Upper lobe of right lung (tissue), 1 donor: ENCODE data around the gene ADRA2C. TPM values are rescaled to one million over a fixed set of nuclear protein-coding genes. Genes with fewer than 3 reads are reported as not detected.

Experiments used
- ATAC-seq: fragments of 200-7000 bp; cut with Tn5 transposase; one replicate; pipeline ENCODE4 v1.9.1; 2020; ENCODE audit warnings: mild to moderate bottlenecking, moderate library complexity
- DNase-seq: peaks from one replicate; pipeline ENCODE4 v3.0.0-alpha.2; 2020
- H3K27ac ChIP-seq: fragments of 200-600 bp; one replicate; pipeline ENCODE4 v1.8.0; 2022
- H3K27me3 ChIP-seq: fragments of 200-600 bp; one replicate; pipeline ENCODE4 v1.8.0; 2022; ENCODE audit warnings: mild to moderate bottlenecking
- H3K36me3 ChIP-seq: fragments of 200-600 bp; one replicate; pipeline ENCODE4 v1.8.0; 2022
- H3K4me1 ChIP-seq: fragments of 200-600 bp; one replicate; pipeline ENCODE4 v1.8.0; 2022
- H3K4me3 ChIP-seq: fragments of 200-600 bp; one replicate; pipeline ENCODE4 v1.8.0; 2022; ENCODE audit warnings: mild to moderate bottlenecking
- H3K9me3 ChIP-seq: fragments of 200-600 bp; one replicate; pipeline ENCODE4 v1.8.0; 2022
- CTCF ChIP-seq: fragments of 200-600 bp; IDR thresholded peaks from one replicate; pipeline ENCODE4 v1.8.0; 2022; ENCODE audit warnings: antibody characterized with exemption
- intact Hi-C: fragments of 100-400 bp; cut with DNase I; formaldehyde crosslinking; loops from one replicate; pipeline ENCODE4 v1.11.0; 2022
- total RNA-seq: library from RNA; stranded (reverse); fragmentation: NEBNext Ultra II Directional; extraction: Animal tissue kit (Norgen Biotek cat#: 25700); gene quantifications from one replicate; pipeline ENCODE4 v1.2.1, GENCODE V29; 2021
- donor health status: DM: no; HTN: yes; CAD: no; lungs with severe emphysema.

Gene ADRA2C
- total RNA-seq, 1 donor from 2014 or later: 7.3 TPM

DNA sequence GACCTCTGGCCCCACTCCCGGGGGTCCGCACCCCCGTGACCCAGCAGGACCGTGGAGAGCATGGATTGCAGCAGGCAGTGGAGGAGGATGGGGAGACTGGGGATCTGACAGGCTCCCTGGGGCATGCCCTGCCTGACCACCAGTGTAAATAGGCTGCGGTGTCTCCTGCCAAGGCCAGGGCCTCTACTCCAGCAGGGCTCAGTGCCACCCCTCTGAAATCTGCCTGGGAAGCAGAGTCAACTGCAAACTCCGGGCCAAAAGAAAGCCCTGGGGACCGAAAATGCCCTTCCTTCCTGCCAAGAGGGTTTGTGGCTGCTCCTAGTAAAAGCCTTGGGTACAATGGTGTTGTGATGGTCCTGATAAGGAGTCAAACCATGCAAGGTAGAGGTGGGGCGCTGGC lies 6.4 kb downstream of the ADRA2C start:
- Histone ChIP-seq H3K36me3 (no peaks in the 10 kb centered on the region), H3K27ac (no peak overlapping the region), H3K4me1 (no peaks in the 10 kb centered on the region), H3K27me3 (peaks cover 47% of the 10 kb centered on the region), H3K9me3 (no peaks in the 10 kb centered on the region), H3K4me3 (no peak overlapping the region)
- no peak for ATAC-seq
- DNase-seq: no peak
- intact Hi-C loops: no loop called here
- no peak for TF ChIP-seq CTCF

- DNase-seq: no peak
- H3K4me3 ChIP-seq: no peak overlapping the region
- H3K9me3 ChIP-seq: no peaks in the 10 kb centered on the region
- H3K4me1 ChIP-seq: no peaks in the 10 kb centered on the region
- no peak for TF ChIP-seq CTCF
- no peaks in the 10 kb centered on the region for H3K36me3 ChIP-seq
- intact Hi-C loops: no loop called here
- no peak overlapping the region for H3K27ac ChIP-seq
- peaks cover 38% of the 10 kb centered on the region for H3K27me3 ChIP-seq
- no peak for ATAC-seq
Measured at GRCh38 chr4:3773552-3774001, 7.4 kb downstream of the ADRA2C start.

- peaks cover 31% of the 10 kb centered on the region for H3K27me3 ChIP-seq
- DNase-seq (no peak), ATAC-seq (no peak)
- no peaks in the 10 kb centered on the region for H3K9me3 ChIP-seq
- no peaks in the 10 kb centered on the region for H3K4me1 ChIP-seq
- H3K27ac ChIP-seq: no peak overlapping the region
- TF ChIP-seq CTCF: no peak
- no peak overlapping the region for H3K4me3 ChIP-seq
- intact Hi-C loops: no loop called here
- H3K36me3 ChIP-seq: no peaks in the 10 kb centered on the region
Measured at GRCh38 chr4:3774253-3774883, 8.2 kb downstream of the ADRA2C start.

DNA sequence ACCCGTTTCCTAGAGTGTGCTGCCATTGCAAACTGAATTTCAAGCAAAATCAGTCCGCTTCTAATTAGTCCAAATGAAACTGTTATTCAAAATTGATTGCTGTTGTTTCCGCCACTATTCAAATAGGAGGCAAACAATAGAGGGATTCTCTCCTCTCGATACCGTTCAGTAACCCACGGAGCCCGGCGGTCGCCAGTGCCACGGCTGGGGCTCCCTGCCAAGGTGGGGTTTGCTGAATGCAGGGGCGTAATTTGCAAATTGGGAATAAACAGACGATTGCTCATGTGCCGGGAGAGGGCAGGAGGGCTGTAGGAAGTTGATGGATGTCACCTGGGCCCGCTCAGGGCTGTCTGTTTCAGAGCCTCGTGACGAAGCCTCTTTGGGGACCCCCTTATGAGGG lies 8.8 kb downstream of the ADRA2C start:
- H3K4me3 ChIP-seq: no peak overlapping the region
- no peaks in the 10 kb centered on the region for H3K36me3 ChIP-seq
- no peak for ATAC-seq
- intact Hi-C loops: no loop called here
- no peaks in the 10 kb centered on the region for H3K9me3 ChIP-seq
- no peak for TF ChIP-seq CTCF
- DNase-seq: no peak
- peaks cover 24% of the 10 kb centered on the region for H3K27me3 ChIP-seq
- H3K4me1 ChIP-seq: no peaks in the 10 kb centered on the region
- H3K27ac ChIP-seq: no peak overlapping the region

DNA sequence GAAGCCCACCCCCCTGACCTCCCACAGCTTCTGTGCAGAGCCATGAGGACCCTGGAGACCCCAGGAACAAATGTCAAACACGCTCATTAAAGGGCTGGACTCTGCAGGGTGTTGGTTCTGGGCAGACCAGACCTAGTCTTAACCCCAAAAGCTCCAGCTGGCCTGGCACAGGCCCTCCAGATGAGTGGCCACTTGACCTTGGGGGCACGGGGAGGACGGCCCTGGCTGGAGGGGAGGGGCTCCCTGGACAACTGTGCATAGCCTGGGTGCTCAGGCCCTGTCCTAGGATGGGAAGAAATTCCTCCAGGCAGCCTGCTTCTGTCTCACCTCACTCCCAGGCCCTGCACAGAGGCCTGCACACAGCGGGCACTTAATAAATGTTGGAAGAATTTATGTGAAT lies 9.4 kb downstream of the ADRA2C start:
- H3K9me3 ChIP-seq: no peaks in the 10 kb centered on the region
- TF ChIP-seq CTCF: no peak
- H3K4me1 ChIP-seq: no peaks in the 10 kb centered on the region
- intact Hi-C loops: no loop called here
- no peaks in the 10 kb centered on the region for H3K36me3 ChIP-seq
- ATAC-seq (no peak), DNase-seq (no peak)
- H3K27me3 ChIP-seq: peaks cover 19% of the 10 kb centered on the region
- H3K4me3 ChIP-seq: no peak overlapping the region
- no peak overlapping the region for H3K27ac ChIP-seq
